Aorta (tissue), 5 donors: ENCODE measurements around the gene GALNT13. TPM values are rescaled to one million over a fixed set of nuclear protein-coding genes. Genes with fewer than 3 reads are reported as not detected.

Experiments
- ATAC-seq: fragments of 200-7000 bp; cut with Tn5 transposase; one replicate; pipeline ENCODE4 v1.9.1; 2022; ENCODE audit warnings: moderate library complexity; ENCODE audit not compliant: low FRiP score
- DNase-seq, 2 donors: peaks; one replicate each; pipeline ENCODE4 v3.0.0-alpha.2; 2020
- H3K27ac ChIP-seq, 2 donors: one replicate each; pipeline ENCODE4 v1.5.1; 2013; ENCODE audit warnings: low read length in 2 of 2, mild to moderate bottlenecking in 2 of 2, moderate library complexity in 2 of 2, control low read depth in 1 of 2, inconsistent platforms in 1 of 2, low read depth in 1 of 2
- H3K27me3 ChIP-seq, 2 donors: one replicate each; pipeline ENCODE4 v1.6.1; 2013; ENCODE audit warnings: control low read depth in 1 of 2, low read length in 1 of 2, mild to moderate bottlenecking in 1 of 2, moderate library complexity in 1 of 2; ENCODE audit not compliant: insufficient read depth in 2 of 2, control insufficient read depth in 1 of 2
- H3K36me3 ChIP-seq, 2 donors: one replicate each; pipeline ENCODE4 v1.6.1; 2013; ENCODE audit warnings: control low read depth in 1 of 2, low read length in 1 of 2, mild to moderate bottlenecking in 1 of 2; ENCODE audit not compliant: insufficient read depth in 2 of 2, control insufficient read depth in 1 of 2
- H3K4me1 ChIP-seq, 2 donors: one replicate each; pipeline ENCODE4 v1.6.1; 2013; ENCODE audit warnings: low read length in 2 of 2, control low read depth in 1 of 2, mild to moderate bottlenecking in 1 of 2, moderate library complexity in 1 of 2; ENCODE audit not compliant: insufficient read depth in 2 of 2, control insufficient read depth in 1 of 2
- H3K4me3 ChIP-seq, 2 donors: one replicate each; pipeline ENCODE4 v1.5.1; 2013; ENCODE audit warnings: low read length in 2 of 2, control low read depth in 1 of 2, mild to moderate bottlenecking in 1 of 2
- H3K9me3 ChIP-seq: one replicate; pipeline ENCODE4 v1.6.1; 2013; ENCODE audit warnings: mild to moderate bottlenecking, low read length; ENCODE audit not compliant: control insufficient read depth
- WGBS, 2 donors: extraction: QIAGEN DNeasy Blood & Tissue Kit; methylation state at CpG; one replicate each; pipeline ENCODE4 v1.1.7; 2013; 5-methylcytosine and 5-hydroxymethylcytosine counted together
- intact Hi-C, 2 donors: fragments of 100-400 bp; cut with DNase I; formaldehyde crosslinking; loops; one replicate each; pipeline versions ENCODE4 v1.14.2 to v1.15.0; 2022
- polyA plus RNA-seq, 2 donors: library from polyadenylated mRNA; stranded (reverse); fragments of 200-250 nt; gene quantifications; one replicate each; pipeline ENCODE4 v1.2.3, GENCODE V29; 2013
- total RNA-seq, 2 donors: library from RNA; stranded (reverse); fragmentation: NEBNext Ultra II Directional; extraction: Animal tissue kit (Norgen Biotek cat#: 25700); gene quantifications; one replicate each; pipeline ENCODE4 v1.2.1, GENCODE V29; 2021
- donor health status: healthy with polysubstance abuse.
- donor health status: Bipolar disorder and iron deficiency.
- donor health status: DM: no; HTN: no; CAD: no.
- donor health status: DM: no; HTN: no; CAD: no.
- donor health status: DM: yes; HTN: yes; CAD: no.

Gene GALNT13
- total and polyA plus RNA-seq, 4 donors: 0.74 to 4.9 (median 1.3) TPM

- Histone ChIP-seq H3K4me3 (no peak overlapping the region), H3K36me3 (no peaks in the 10 kb centered on the region), H3K27me3 (no peaks in the 10 kb centered on the region), H3K27ac (no peak overlapping the region), H3K4me1 (no peaks in the 10 kb centered on the region), H3K9me3 (no peaks in the 10 kb centered on the region)
- no peak for ATAC-seq
- no peak for DNase-seq
- intact Hi-C loops: no loop called here
- WGBS, 2 donors: 85 to 90% methylated on average over 8 of the region's 8 CpGs
Observed at GRCh38 chr2:154428022-154428421, 556.3 kb downstream of the GALNT13 start.

- ATAC-seq (no peak), DNase-seq (no peak)
- no peaks in the 10 kb centered on the region for H3K27me3 ChIP-seq
- no peaks in the 10 kb centered on the region for H3K9me3 ChIP-seq
- intact Hi-C loops: no loop called here
- H3K4me1 ChIP-seq: no peaks in the 10 kb centered on the region
- no peak overlapping the region for H3K27ac ChIP-seq
- H3K36me3 ChIP-seq: no peaks in the 10 kb centered on the region
- H3K4me3 ChIP-seq: no peak overlapping the region
Observed at GRCh38 chr2:154433010-154433409, 561.3 kb downstream of the GALNT13 start.

- intact Hi-C loops: no loop called here
- H3K9me3 ChIP-seq: no peaks in the 10 kb centered on the region
- H3K27me3 ChIP-seq: no peaks in the 10 kb centered on the region
- no peak for ATAC-seq
- no peaks in the 10 kb centered on the region for H3K4me1 ChIP-seq
- no peaks in the 10 kb centered on the region for H3K36me3 ChIP-seq
- 70 to 72% methylated on average over 8 of the region's 8 CpGs for WGBS, 2 donors
- H3K27ac ChIP-seq: no peak overlapping the region
- DNase-seq: no peak
- no peak overlapping the region for H3K4me3 ChIP-seq
Observed at GRCh38 chr2:154437104-154437503, 565.4 kb downstream of the GALNT13 start.

- H3K27ac ChIP-seq: no peak overlapping the region
- H3K4me3 ChIP-seq: no peak overlapping the region
- intact Hi-C loops: no loop called here
- no peak for ATAC-seq
- H3K4me1 ChIP-seq: no peaks in the 10 kb centered on the region
- no peaks in the 10 kb centered on the region for H3K27me3 ChIP-seq
- H3K36me3 ChIP-seq: no peaks in the 10 kb centered on the region
- 12 to 13% methylated on average over 2 of the region's 2 CpGs for WGBS, 2 donors
- no peaks in the 10 kb centered on the region for H3K9me3 ChIP-seq
- DNase-seq: no peak
Observed at GRCh38 chr2:154439156-154439555, 567.4 kb downstream of the GALNT13 start.

- intact Hi-C loops: loop anchor here (10.0 kb wide), 2 partner anchors 861 to 871 kb away; no protein-coding TSS in a partner anchor
- DNase-seq (no peak), ATAC-seq (no peak)
- H3K27ac ChIP-seq: no peak overlapping the region
- H3K27me3 ChIP-seq: no peaks in the 10 kb centered on the region
- no peaks in the 10 kb centered on the region for H3K4me1 ChIP-seq
- no peaks in the 10 kb centered on the region for H3K36me3 ChIP-seq
- no peak overlapping the region for H3K4me3 ChIP-seq
- H3K9me3 ChIP-seq: no peaks in the 10 kb centered on the region
Observed at GRCh38 chr2:154443919-154444318, 572.2 kb downstream of the GALNT13 start.

GRCh38 chr2:154446324-154446723 is 574.6 kb downstream of the GALNT13 start:
- Histone ChIP-seq H3K4me3 (no peak overlapping the region), H3K27me3 (no peaks in the 10 kb centered on the region), H3K9me3 (no peaks in the 10 kb centered on the region), H3K36me3 (no peaks in the 10 kb centered on the region), H3K27ac (no peak overlapping the region), H3K4me1 (no peaks in the 10 kb centered on the region)
- DNase-seq (no peak), ATAC-seq (no peak)
- intact Hi-C loops: loop anchor here (10.0 kb wide), 2 partner anchors 858 to 868 kb away; no protein-coding TSS in a partner anchor
- WGBS, 2 donors: 69 to 97% methylated on average over 2 of the region's 2 CpGs

- Histone ChIP-seq H3K4me3 (no peak overlapping the region), H3K27me3 (no peaks in the 10 kb centered on the region), H3K27ac (no peak overlapping the region), H3K4me1 (no peaks in the 10 kb centered on the region), H3K9me3 (no peaks in the 10 kb centered on the region), H3K36me3 (no peaks in the 10 kb centered on the region)
- ATAC-seq (no peak), DNase-seq (no peak)
- intact Hi-C loops: loop anchor here (10.0 kb wide), 2 partner anchors 857 to 867 kb away; no protein-coding TSS in a partner anchor
- 58 to 64% methylated on average over 2 of the region's 2 CpGs for WGBS, 2 donors
Observed at GRCh38 chr2:154447727-154448418, 576.2 kb downstream of the GALNT13 start.

- Histone ChIP-seq H3K4me1 (no peaks in the 10 kb centered on the region), H3K36me3 (no peaks in the 10 kb centered on the region), H3K9me3 (no peaks in the 10 kb centered on the region), H3K27me3 (no peaks in the 10 kb centered on the region), H3K4me3 (no peak overlapping the region), H3K27ac (no peak overlapping the region)
- intact Hi-C loops: loop anchor here (5.0 to 10.0 kb wide), 4 partner anchors 162 to 865 kb away; no protein-coding TSS in a partner anchor
- ATAC-seq (no peak), DNase-seq (no peak)
- 77 to 82% methylated on average over 6 of the region's 6 CpGs for WGBS, 2 donors
Observed at GRCh38 chr2:154449951-154450658, 578.4 kb downstream of the GALNT13 start.

- WGBS, 2 donors: 37 to 49% methylated on average over 2 of the region's 2 CpGs
- intact Hi-C loops: loop anchor here in 1 of 2 donors (5.0 to 10.0 kb wide), 2 partner anchors 160 to 782 kb away; no protein-coding TSS in a partner anchor
- H3K27ac ChIP-seq: no peak overlapping the region
- H3K4me1 ChIP-seq: no peaks in the 10 kb centered on the region
- DNase-seq (no peak), ATAC-seq (no peak)
- H3K36me3 ChIP-seq: no peaks in the 10 kb centered on the region
- H3K27me3 ChIP-seq: no peaks in the 10 kb centered on the region
- no peak overlapping the region for H3K4me3 ChIP-seq
- H3K9me3 ChIP-seq: no peaks in the 10 kb centered on the region
Observed at GRCh38 chr2:154452471-154452870, 580.7 kb downstream of the GALNT13 start.
